Measurements from ENCODE around the gene RIPK3.

Gene RIPK3

GRCh38 chr14:24325041-24325530, 14.7 kb downstream of the RIPK3 start (continued):
- TF ChIP-seq POU6F1 (CRISPR knock-in tag; IDR thresholded peaks at IDR 0.05; ENCODE audit: borderline replicate concordance, low read depth) (no peak), OSR1 (CRISPR knock-in tag; IDR thresholded peaks at IDR 0.05) (no peak), BACH2 (CRISPR knock-in tag; IDR thresholded peaks at IDR 0.05; ENCODE audit: borderline replicate concordance) (no peak), SNAI2 (CRISPR knock-in tag; IDR thresholded peaks at IDR 0.05) (no peak)

GRCh38 chr14:24324024-24324423, 15.8 kb downstream of the RIPK3 start:
- no peak for ATAC-seq
- TF ChIP-seq ZNF70 (CRISPR knock-in tag; IDR thresholded peaks at IDR 0.05) (no peak), TOX (CRISPR knock-in tag; IDR thresholded peaks at IDR 0.05; ENCODE audit: borderline replicate concordance) (no peak), TSHZ2 (CRISPR knock-in tag; IDR thresholded peaks at IDR 0.05) (no peak), ISL1 (CRISPR knock-in tag; IDR thresholded peaks at IDR 0.05) (no peak), SNAI2 (CRISPR knock-in tag; IDR thresholded peaks at IDR 0.05) (no peak), PATZ1 (CRISPR knock-in tag; IDR thresholded peaks at IDR 0.05; ENCODE audit: borderline replicate concordance) (no peak), ZFP30 (CRISPR knock-in tag; IDR thresholded peaks at IDR 0.05) (no peak), ARNTL (CRISPR knock-in tag; IDR thresholded peaks at IDR 0.05; ENCODE audit: borderline replicate concordance, low read depth) (no peak), CSDC2 (CRISPR knock-in tag; IDR thresholded peaks at IDR 0.05) (no peak), ZNF8 (CRISPR knock-in tag; IDR thresholded peaks at IDR 0.05) (no peak), CSRNP3 (CRISPR knock-in tag; IDR thresholded peaks at IDR 0.05) (no peak), RARB (CRISPR knock-in tag; IDR thresholded peaks at IDR 0.05) (no peak), ZC3H10 (CRISPR knock-in tag; IDR thresholded peaks at IDR 0.05) (no peak), GLIS3 (CRISPR knock-in tag; IDR thresholded peaks at IDR 0.05) (no peak), CREB5 (CRISPR knock-in tag; IDR thresholded peaks at IDR 0.05; ENCODE audit: low read depth) (no peak), POU6F1 (CRISPR knock-in tag; IDR thresholded peaks at IDR 0.05; ENCODE audit: borderline replicate concordance, low read depth) (no peak), BACH2 (CRISPR knock-in tag; IDR thresholded peaks at IDR 0.05; ENCODE audit: borderline replicate concordance) (no peak), ZNF565 (CRISPR knock-in tag; conservative IDR thresholded peaks at IDR 0.05; ENCODE audit: low read depth) (no peak)

GRCh38 chr14:24323341-24323740, 16.4 kb downstream of the RIPK3 start:
- ATAC-seq = no peak

More at GRCh38 chr14:24323341-24323740, 16.4 kb downstream of the RIPK3 start:
- no peak for TF ChIP-seq ZFP3 (CRISPR knock-in tag; IDR thresholded peaks at IDR 0.05)
- TF ChIP-seq ARNTL (CRISPR knock-in tag; IDR thresholded peaks at IDR 0.05; ENCODE audit: borderline replicate concordance, low read depth) = no peak
- no peak for TF ChIP-seq ZNF8 (CRISPR knock-in tag; IDR thresholded peaks at IDR 0.05)
- no peak for TF ChIP-seq PPARA (CRISPR knock-in tag; IDR thresholded peaks at IDR 0.05; ENCODE audit: borderline replicate concordance)
